IPS-18a (cell line): Measurements from ENCODE around the gene SORD.

Experiments used
- H3K27ac ChIP-seq: one replicate; pipeline ENCODE4 v1.5.1; 2013; ENCODE audit warnings: low read length
- H3K27me3 ChIP-seq: one replicate; pipeline ENCODE4 v1.6.1; 2013; ENCODE audit warnings: mild to moderate bottlenecking, low read length; ENCODE audit not compliant: control insufficient read depth, insufficient read depth
- H3K36me3 ChIP-seq: one replicate; pipeline ENCODE4 v1.6.1; 2013; ENCODE audit warnings: low read depth, low read length; ENCODE audit not compliant: control insufficient read depth
- H3K4me1 ChIP-seq: one replicate; pipeline ENCODE4 v1.6.1; 2013; ENCODE audit warnings: low read depth, low read length; ENCODE audit not compliant: control insufficient read depth
- H3K4me3 ChIP-seq: one replicate; pipeline ENCODE4 v1.5.1; 2013; ENCODE audit warnings: low read length
- H3K9ac ChIP-seq: one replicate; pipeline ENCODE4 v1.6.1; 2013; ENCODE audit warnings: mild to moderate bottlenecking, low read length, moderate library complexity
- H3K9me3 ChIP-seq: one replicate; pipeline ENCODE4 v1.6.1; 2013; ENCODE audit warnings: low read depth, low read length; ENCODE audit not compliant: control insufficient read depth

SORD gene

GRCh38 chr15:45091161-45091560 lies 68.2 kb downstream of the SORD start:
- Histone ChIP-seq H3K9ac (no peak overlapping the region), H3K36me3 (no peaks in the 10 kb centered on the region), H3K4me3 (no peak overlapping the region), H3K4me1 (no peaks in the 10 kb centered on the region), H3K27ac (no peak overlapping the region), H3K9me3 (no peaks in the 10 kb centered on the region), H3K27me3 (no peaks in the 10 kb centered on the region)

GRCh38 chr15:45091576-45091975 lies 68.6 kb downstream of the SORD start:
- no peak overlapping the region for H3K4me3 ChIP-seq
- H3K36me3 ChIP-seq, result no peaks in the 10 kb centered on the region
- H3K9ac ChIP-seq, result no peak overlapping the region
- no peak overlapping the region for H3K27ac ChIP-seq
- H3K9me3 ChIP-seq, result no peaks in the 10 kb centered on the region
- no peaks in the 10 kb centered on the region for H3K4me1 ChIP-seq
- no peaks in the 10 kb centered on the region for H3K27me3 ChIP-seq

GRCh38 chr15:45093013-45093412 lies 70.0 kb downstream of the SORD start:
- Histone ChIP-seq H3K9ac (no peak overlapping the region), H3K36me3 (no peaks in the 10 kb centered on the region), H3K27me3 (no peaks in the 10 kb centered on the region), H3K9me3 (no peaks in the 10 kb centered on the region), H3K4me3 (no peak overlapping the region), H3K27ac (no peak overlapping the region), H3K4me1 (no peaks in the 10 kb centered on the region)

- H3K9ac ChIP-seq, result no peak overlapping the region
- H3K9me3 ChIP-seq, result no peaks in the 10 kb centered on the region
- no peaks in the 10 kb centered on the region for H3K27me3 ChIP-seq
- H3K4me3 ChIP-seq, result no peak overlapping the region
- no peaks in the 10 kb centered on the region for H3K4me1 ChIP-seq
- H3K36me3 ChIP-seq, result no peaks in the 10 kb centered on the region
- no peak overlapping the region for H3K27ac ChIP-seq
These were observed 70.8 kb downstream of the SORD start for GRCh38 chr15:45093622-45094357.

GRCh38 chr15:45094358-45094730 lies 71.3 kb downstream of the SORD start:
- Histone ChIP-seq H3K27me3 (no peaks in the 10 kb centered on the region), H3K36me3 (no peaks in the 10 kb centered on the region), H3K9me3 (no peaks in the 10 kb centered on the region), H3K9ac (no peak overlapping the region), H3K4me3 (no peak overlapping the region), H3K4me1 (no peaks in the 10 kb centered on the region), H3K27ac (no peak overlapping the region)

GRCh38 chr15:45095661-45096060 lies 72.7 kb downstream of the SORD start:
- H3K27me3 ChIP-seq, result peaks cover 3% of the 10 kb centered on the region
- H3K9ac ChIP-seq, result no peak overlapping the region

GRCh38 chr15:45097466-45097865 lies 74.5 kb downstream of the SORD start:
- Histone ChIP-seq H3K27ac (no peak overlapping the region), H3K4me3 (no peak overlapping the region)

More at GRCh38 chr15:45095661-45096060, 72.7 kb downstream of the SORD start:
- Histone ChIP-seq H3K9me3 (no peaks in the 10 kb centered on the region), H3K4me1 (peaks cover 3% of the 10 kb centered on the region), H3K36me3 (no peaks in the 10 kb centered on the region), H3K27ac (no peak overlapping the region), H3K4me3 (no peak overlapping the region)

GRCh38 chr15:45099549-45100165 lies 76.7 kb downstream of the SORD start:
- Histone ChIP-seq H3K27me3 (peaks cover 3% of the 10 kb centered on the region), H3K36me3 (no peaks in the 10 kb centered on the region), H3K9me3 (no peaks in the 10 kb centered on the region), H3K9ac (no peak overlapping the region), H3K4me3 (no peak overlapping the region), H3K27ac (no peak overlapping the region), H3K4me1 (peaks cover 14% of the 10 kb centered on the region)

More at GRCh38 chr15:45097466-45097865, 74.5 kb downstream of the SORD start:
- peaks cover 3% of the 10 kb centered on the region for H3K27me3 ChIP-seq
- no peak overlapping the region for H3K9ac ChIP-seq
- no peaks in the 10 kb centered on the region for H3K36me3 ChIP-seq
- peaks cover 14% of the 10 kb centered on the region for H3K4me1 ChIP-seq
- no peaks in the 10 kb centered on the region for H3K9me3 ChIP-seq

GRCh38 chr15:45100884-45101625 lies 78.1 kb downstream of the SORD start:
- peaks cover 3% of the 10 kb centered on the region for H3K27me3 ChIP-seq
- H3K4me1 ChIP-seq, result peaks cover 14% of the 10 kb centered on the region
- no peaks in the 10 kb centered on the region for H3K36me3 ChIP-seq
- H3K9me3 ChIP-seq, result no peaks in the 10 kb centered on the region
- no peak overlapping the region for H3K27ac ChIP-seq
- no peak overlapping the region for H3K4me3 ChIP-seq
- no peak overlapping the region for H3K9ac ChIP-seq

- H3K36me3 ChIP-seq, result no peaks in the 10 kb centered on the region
- H3K4me3 ChIP-seq, result no peak overlapping the region
- H3K9me3 ChIP-seq, result no peaks in the 10 kb centered on the region
- peaks cover 3% of the 10 kb centered on the region for H3K27me3 ChIP-seq
- no peak overlapping the region for H3K27ac ChIP-seq
- peaks cover 14% of the 10 kb centered on the region for H3K4me1 ChIP-seq
- H3K9ac ChIP-seq, result no peak overlapping the region
These were observed 78.8 kb downstream of the SORD start for GRCh38 chr15:45101749-45102148.

GRCh38 chr15:45102226-45102625 lies 79.2 kb downstream of the SORD start:
- peaks cover 3% of the 10 kb centered on the region for H3K27me3 ChIP-seq
- no peak overlapping the region for H3K4me3 ChIP-seq
- H3K9ac ChIP-seq, result no peak overlapping the region
- H3K4me1 ChIP-seq, result peaks cover 14% of the 10 kb centered on the region
- H3K9me3 ChIP-seq, result no peaks in the 10 kb centered on the region
- no peak overlapping the region for H3K27ac ChIP-seq
- no peaks in the 10 kb centered on the region for H3K36me3 ChIP-seq
